ENCODE data around the gene SLC10A3. TPM values are rescaled to one million over a fixed set of nuclear protein-coding genes. Genes with fewer than 3 reads are reported as not detected.
A peak's percentile ranks its signal among the peaks of the same experiment; 100 is the strongest.

The SLC10A3 gene
- total and polyA plus RNA-seq, 2 donors (not counting 1 experiment from before 2014, with no cell fraction given) = 15.2 to 16.0 TPM

- TF ChIP-seq CTCF (conservative IDR thresholded peaks at IDR 0.05 in 1 of 2, IDR thresholded peaks at IDR 0.05 in 1 of 2; ENCODE audit: low read depth in 1 of 2, low read length in 2 of 2) (no peak), EZH2 (IDR thresholded peaks at IDR 0.05; ENCODE audit: low read length, missing control alignments) (no peak)
- Histone ChIP-seq H3K9ac (ENCODE audit: insufficient read depth, low read length) (peak overlapping the region; percentile 58), H4K20me1 (ENCODE audit: control insufficient read depth, extremely low read depth, insufficient read depth, low read length) (no peaks in the 10 kb centered on the region), H3K27ac (ENCODE audit: insufficient read depth, low read length) (no peak overlapping the region), H3K36me3 (ENCODE audit: control insufficient read depth, insufficient read depth, low read length) (peaks cover 5% of the 10 kb centered on the region), H3K27me3 (ENCODE audit: control insufficient read depth, insufficient read depth, low read length) (no peaks in the 10 kb centered on the region), H3K9me3 (ENCODE audit: control insufficient read depth, insufficient read depth, low read depth, low read length) (no peaks in the 10 kb centered on the region), H2AFZ (ENCODE audit: low read length) (no peak overlapping the region), H3K4me1 (ENCODE audit: control insufficient read depth, extremely low read depth, insufficient read depth, low read length) (peaks cover 2% of the 10 kb centered on the region), H3K4me3 (replicated peaks in 1 of 4; ENCODE audit: control extremely low read depth in 1 of 4, insufficient read depth in 1 of 4, low read depth in 3 of 4, low read length in 4 of 4) (peak overlapping the region; percentile 29 to 62 (median 47)), H3K79me2 (ENCODE audit: control insufficient read depth, insufficient read depth, low read length) (peaks cover 4% of the 10 kb centered on the region), H3K4me2 (ENCODE audit: extremely low read depth, insufficient read depth, low read length) (peak overlapping the region; percentile 48)
- no peak for DNase-seq (ENCODE audit: low read depth in 2 of 2)
Measured at GRCh38 chrX:154486052-154486395, 4.4 kb downstream of the SLC10A3 start.

- H3K9ac ChIP-seq (ENCODE audit: insufficient read depth, low read length) = peak overlapping the region; percentile 58
- no peak for TF ChIP-seq CTCF (conservative IDR thresholded peaks at IDR 0.05 in 1 of 2, IDR thresholded peaks at IDR 0.05 in 1 of 2; ENCODE audit: low read depth in 1 of 2, low read length in 2 of 2)
- no peak for TF ChIP-seq EZH2 (IDR thresholded peaks at IDR 0.05; ENCODE audit: low read length, missing control alignments)
- H2AFZ ChIP-seq (ENCODE audit: low read length) = no peak overlapping the region
- no peaks in the 10 kb centered on the region for H3K27me3 ChIP-seq (ENCODE audit: control insufficient read depth, insufficient read depth, low read length)
- H3K4me3 ChIP-seq (replicated peaks in 1 of 4; ENCODE audit: control extremely low read depth in 1 of 4, insufficient read depth in 1 of 4, low read depth in 3 of 4, low read length in 4 of 4) = peak overlapping the region; percentile 33 to 62 (median 47)
- H4K20me1 ChIP-seq (ENCODE audit: control insufficient read depth, extremely low read depth, insufficient read depth, low read length) = no peaks in the 10 kb centered on the region
- peaks cover 4% of the 10 kb centered on the region for H3K79me2 ChIP-seq (ENCODE audit: control insufficient read depth, insufficient read depth, low read length)
- H3K36me3 ChIP-seq (ENCODE audit: control insufficient read depth, insufficient read depth, low read length) = peaks cover 5% of the 10 kb centered on the region
- H3K4me2 ChIP-seq (ENCODE audit: extremely low read depth, insufficient read depth, low read length) = peak overlapping the region; percentile 48
- no peak overlapping the region for H3K27ac ChIP-seq (ENCODE audit: insufficient read depth, low read length)
- no peaks in the 10 kb centered on the region for H3K9me3 ChIP-seq (ENCODE audit: control insufficient read depth, insufficient read depth, low read depth, low read length)
- no peak for DNase-seq (ENCODE audit: low read depth in 2 of 2)
- H3K4me1 ChIP-seq (ENCODE audit: control insufficient read depth, extremely low read depth, insufficient read depth, low read length) = peaks cover 2% of the 10 kb centered on the region
Measured at GRCh38 chrX:154485150-154486051, 5.0 kb downstream of the SLC10A3 start.

GRCh38 chrX:154484255-154485149 is 5.9 kb downstream of the SLC10A3 start:
- Histone ChIP-seq H3K27ac (ENCODE audit: insufficient read depth, low read length) (no peak overlapping the region), H3K79me2 (ENCODE audit: control insufficient read depth, insufficient read depth, low read length) (peaks cover 4% of the 10 kb centered on the region), H3K4me1 (ENCODE audit: control insufficient read depth, extremely low read depth, insufficient read depth, low read length) (peaks cover 1% of the 10 kb centered on the region), H3K27me3 (ENCODE audit: control insufficient read depth, insufficient read depth, low read length) (no peaks in the 10 kb centered on the region), H3K9ac (ENCODE audit: insufficient read depth, low read length) (no peak overlapping the region), H3K4me2 (ENCODE audit: extremely low read depth, insufficient read depth, low read length) (no peak overlapping the region), H3K9me3 (ENCODE audit: control insufficient read depth, insufficient read depth, low read depth, low read length) (no peaks in the 10 kb centered on the region), H2AFZ (ENCODE audit: low read length) (no peak overlapping the region), H3K4me3 (replicated peaks in 1 of 4; ENCODE audit: control extremely low read depth in 1 of 4, insufficient read depth in 1 of 4, low read depth in 3 of 4, low read length in 4 of 4) (no peak overlapping the region), H4K20me1 (ENCODE audit: control insufficient read depth, extremely low read depth, insufficient read depth, low read length) (no peaks in the 10 kb centered on the region), H3K36me3 (ENCODE audit: control insufficient read depth, insufficient read depth, low read length) (peaks cover 5% of the 10 kb centered on the region)
- TF ChIP-seq EZH2 (IDR thresholded peaks at IDR 0.05; ENCODE audit: low read length, missing control alignments) = no peak
- no peak for TF ChIP-seq CTCF (conservative IDR thresholded peaks at IDR 0.05 in 1 of 2, IDR thresholded peaks at IDR 0.05 in 1 of 2; ENCODE audit: low read depth in 1 of 2, low read length in 2 of 2)
- no peak for DNase-seq (ENCODE audit: low read depth in 2 of 2)
